Suppressor macrophage treated with lipopolysaccharide for 4 hours (primary cell): Measurements from ENCODE around the gene CEBPA.

Source experiments
- DNase-seq: peaks from one replicate; pipeline ENCODE4 v3.0.0-alpha.2; 2020

Gene CEBPA

DNA sequence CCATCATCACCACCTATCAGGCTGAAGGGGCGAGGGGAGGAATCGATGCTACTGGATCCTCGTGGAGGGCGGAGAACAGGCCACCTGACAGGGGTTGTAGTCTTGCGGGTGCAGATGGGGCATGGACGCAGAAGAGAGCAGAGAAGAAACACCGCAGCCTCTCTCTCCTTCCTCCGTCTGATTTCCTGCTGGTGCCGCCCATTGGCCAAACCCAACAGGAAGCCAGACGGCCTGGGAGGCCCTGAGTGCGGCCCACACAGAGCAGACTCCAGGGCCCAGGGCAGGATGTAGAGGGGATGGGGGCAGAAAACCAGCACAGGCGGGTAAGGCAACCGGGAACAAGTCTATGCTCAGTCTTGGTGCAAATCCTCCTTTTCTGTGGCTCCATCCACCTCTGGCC, 15.4 kb downstream of the CEBPA start:
- peak; percentile 45 for DNase-seq

DNA sequence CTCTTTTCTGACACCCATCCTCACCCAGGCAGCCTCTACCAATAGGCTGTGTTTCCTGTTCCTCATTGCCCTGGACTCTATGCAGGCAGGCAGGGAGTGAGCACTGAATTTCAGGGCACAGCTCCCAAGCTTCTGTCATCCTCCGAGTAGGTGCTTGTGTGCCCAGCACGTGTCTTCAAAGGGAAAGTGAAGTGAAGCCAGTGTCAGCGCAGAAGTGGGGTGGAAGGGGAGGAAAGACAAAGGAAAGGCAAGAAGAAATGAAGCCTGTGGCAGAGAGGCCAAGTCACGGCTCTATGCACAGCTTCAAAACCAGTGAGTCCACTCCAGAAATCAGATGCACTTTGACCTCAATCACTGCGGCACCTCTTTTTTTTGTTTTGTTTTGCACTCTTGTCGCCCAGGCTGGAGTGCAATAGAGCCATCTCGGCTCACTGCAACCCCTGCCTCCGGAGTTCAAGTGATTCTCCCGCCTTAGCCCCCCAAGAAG, 16.9 kb downstream of the CEBPA start:
- DNase-seq: peak; percentile 40

DNA sequence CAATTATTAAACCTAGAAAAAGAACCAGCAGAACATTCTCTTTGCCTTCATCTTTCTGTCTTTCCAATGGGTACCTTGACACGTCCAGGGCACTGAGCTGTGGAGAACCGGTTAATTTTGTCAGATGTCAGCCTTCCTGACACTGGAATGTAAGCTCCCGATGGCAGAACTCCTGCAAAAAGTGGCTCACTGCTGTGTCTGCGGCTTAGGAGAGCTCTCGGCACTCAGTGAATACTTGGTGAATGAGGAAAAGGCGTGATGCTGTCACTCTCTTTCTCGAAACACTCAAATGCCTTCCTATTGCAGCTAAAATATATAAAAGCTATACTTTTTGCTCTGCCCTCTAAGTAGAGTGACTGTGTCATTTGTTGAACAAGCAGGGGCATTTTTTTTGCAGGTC, 17.6 kb downstream of the CEBPA start:
- DNase-seq: no peak

DNA sequence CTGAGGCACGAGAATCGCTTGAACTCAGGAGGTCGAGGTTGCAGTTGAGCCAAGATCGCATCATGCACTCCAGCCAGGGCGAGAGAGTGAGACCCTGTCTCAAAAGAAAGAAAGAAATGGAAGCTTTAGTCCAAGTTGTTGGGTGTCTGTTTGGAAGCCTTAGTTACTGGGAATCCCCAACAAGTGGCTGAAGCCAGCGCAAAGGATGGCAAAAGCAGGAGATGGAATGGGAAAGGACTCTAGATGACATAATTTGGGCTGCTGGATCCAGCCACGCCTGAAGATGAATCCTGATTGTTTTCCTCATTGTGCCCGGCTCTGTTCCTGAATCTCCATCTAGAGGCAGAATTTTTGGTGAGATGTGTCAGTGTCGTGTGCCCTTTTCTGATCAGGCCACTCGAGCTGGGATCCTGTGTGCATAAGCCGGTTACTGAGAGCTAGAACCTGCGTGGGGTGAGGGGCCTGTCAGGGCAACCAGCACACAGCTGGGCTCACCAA, 18.1 kb downstream of the CEBPA start:
- no peak for DNase-seq

DNA sequence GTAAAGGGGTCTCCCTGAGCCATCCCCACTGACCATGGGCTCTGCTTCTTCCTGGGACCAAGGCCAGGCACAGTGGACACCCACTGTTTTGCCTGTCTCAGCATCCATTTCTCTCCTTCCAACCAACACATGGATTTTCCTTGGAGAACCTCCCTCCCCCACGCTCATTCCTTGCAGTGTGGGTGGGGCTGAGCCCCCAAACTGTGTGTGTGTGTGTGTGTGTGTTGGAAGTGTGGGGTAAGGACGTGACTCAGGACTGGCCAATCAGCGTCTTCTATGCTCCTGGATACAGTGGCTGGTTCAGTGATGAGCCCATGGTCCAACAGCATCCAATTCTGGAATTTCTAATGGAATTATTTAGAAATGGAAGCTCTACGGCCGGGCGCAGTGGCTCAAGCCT, 18.7 kb downstream of the CEBPA start:
- no peak for DNase-seq

DNA sequence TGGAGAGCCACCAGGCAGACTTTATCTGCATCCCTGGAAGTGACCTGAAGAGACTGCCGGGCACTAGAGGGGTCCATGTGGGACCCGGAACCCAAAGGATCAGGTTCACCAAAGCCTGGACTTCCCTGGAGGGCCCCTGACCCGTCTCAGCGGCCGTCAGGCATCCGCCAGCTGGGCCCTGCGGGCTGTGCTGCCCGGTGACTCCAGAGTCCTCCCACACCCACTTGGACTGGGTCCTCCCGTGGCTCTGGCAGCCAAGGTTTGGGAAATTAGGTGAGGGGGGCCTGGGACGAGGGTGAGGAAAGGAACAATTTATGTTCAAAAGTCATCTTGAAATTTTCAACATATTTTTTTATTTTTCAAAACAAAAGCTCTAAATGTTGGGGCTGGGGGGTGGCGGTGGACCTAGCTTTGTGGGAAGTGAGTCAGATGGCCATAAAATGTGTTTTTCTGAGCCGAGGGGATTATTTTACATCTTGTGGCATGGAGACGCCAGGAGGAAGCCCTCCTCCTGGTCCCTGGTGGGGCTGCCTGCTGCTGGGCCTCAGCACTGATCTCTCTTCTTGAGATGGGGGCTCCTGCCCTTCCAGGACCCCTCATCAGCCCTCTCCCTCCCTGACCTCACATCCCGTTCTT, 20.2 kb downstream of the CEBPA start:
- DNase-seq: no peak

DNA sequence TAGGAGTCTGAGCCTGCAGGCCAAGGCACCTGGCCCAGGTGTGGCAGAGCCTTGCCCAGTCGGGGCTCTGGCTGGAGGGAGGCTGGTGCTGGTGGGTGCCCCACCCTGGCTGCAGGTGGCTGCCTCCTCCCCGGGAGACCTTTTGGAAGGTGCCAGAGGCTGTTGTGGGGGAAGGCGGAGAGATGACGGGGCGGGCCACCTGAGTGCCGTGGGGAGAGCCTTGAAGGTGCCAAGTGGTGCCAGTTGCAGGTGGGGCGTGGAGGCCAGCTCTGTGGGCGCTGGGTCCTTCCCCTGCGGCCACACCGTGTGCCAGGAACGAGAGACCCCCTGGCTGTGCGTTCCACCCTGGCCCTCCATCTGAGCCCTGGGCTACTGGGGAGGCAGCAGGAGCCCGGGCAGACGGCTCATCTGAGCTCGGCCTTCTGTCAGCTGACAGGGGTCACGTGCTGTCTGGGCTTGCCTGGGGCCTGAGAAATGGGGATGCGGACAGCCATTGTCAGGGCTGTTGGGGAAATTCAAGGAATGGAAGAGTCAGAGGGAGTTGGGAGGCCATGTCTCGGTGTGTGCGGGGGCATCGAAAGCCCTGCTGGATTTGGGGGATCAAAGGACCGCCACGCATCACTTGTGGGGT, 20.9 kb downstream of the CEBPA start:
- no peak for DNase-seq

DNA sequence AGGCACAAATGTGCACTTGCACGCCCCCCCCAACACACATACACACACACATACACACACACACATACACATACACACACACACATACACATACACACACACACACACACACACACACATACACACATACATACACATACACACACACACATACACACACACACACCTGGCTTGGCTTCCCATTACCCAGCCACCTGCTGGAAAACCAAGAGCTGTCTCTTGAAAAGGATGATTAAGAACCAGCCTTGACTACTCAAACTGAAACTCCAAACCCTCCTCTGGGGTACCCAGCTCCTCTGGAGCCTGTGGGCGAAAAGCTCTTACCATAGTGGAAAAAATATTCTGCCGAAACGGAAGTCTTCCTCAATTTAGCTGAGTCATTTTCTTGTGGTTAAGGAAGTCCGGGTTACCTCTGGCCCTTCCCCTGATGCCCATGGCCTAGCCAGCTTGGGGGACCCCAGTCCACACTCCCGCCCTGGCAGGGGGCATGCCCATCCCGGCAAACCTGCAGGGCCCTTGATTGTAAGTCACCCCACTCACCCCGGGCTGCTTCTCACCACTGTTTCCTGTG, 21.9 kb downstream of the CEBPA start:
- peak; percentile 74 for DNase-seq

DNA sequence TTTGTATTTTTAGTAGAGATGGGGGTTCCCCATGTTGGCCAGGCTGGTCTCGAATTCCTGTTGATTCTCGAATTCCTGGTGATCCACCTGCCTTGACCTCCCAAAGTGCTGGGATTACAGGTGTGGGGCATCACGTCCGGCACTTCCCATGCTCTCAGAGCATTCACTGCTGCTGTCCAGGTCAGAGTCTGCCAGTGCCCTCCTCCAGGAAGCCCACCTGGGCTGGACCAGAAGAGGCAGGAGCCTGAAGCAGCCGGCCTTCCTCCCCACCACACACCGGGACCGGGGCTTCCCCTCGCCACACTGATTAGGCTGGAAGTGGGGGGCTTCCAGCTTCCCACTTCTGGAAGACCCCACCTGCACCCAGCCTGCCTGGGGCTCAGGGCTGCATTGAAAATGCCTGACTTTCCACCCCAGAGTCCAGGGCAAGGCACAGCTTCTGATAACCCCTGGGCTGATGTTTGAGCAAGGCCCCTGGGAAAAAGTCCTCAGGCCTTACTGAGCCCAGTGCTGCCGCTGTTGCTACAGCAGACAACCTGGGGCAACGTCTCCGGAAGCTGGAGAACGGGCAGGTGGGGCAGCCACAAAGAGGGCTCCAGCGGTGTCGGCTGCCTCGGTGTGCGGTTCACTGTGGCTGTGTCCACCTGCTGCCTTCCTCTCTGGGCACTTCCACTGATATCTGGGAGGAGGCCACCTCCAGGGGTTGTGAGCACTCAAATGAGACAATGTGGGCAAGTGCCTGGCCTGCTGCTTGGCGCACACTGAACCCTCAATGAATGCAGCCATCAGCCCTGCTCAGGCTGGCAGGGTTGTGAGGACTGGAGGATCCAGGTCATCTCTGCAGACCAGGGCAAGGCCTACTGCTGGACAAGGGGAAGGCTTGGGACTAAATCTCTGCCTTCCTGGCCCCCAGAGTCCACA, 22.6 kb downstream of the CEBPA start:
- DNase-seq: no peak

DNA sequence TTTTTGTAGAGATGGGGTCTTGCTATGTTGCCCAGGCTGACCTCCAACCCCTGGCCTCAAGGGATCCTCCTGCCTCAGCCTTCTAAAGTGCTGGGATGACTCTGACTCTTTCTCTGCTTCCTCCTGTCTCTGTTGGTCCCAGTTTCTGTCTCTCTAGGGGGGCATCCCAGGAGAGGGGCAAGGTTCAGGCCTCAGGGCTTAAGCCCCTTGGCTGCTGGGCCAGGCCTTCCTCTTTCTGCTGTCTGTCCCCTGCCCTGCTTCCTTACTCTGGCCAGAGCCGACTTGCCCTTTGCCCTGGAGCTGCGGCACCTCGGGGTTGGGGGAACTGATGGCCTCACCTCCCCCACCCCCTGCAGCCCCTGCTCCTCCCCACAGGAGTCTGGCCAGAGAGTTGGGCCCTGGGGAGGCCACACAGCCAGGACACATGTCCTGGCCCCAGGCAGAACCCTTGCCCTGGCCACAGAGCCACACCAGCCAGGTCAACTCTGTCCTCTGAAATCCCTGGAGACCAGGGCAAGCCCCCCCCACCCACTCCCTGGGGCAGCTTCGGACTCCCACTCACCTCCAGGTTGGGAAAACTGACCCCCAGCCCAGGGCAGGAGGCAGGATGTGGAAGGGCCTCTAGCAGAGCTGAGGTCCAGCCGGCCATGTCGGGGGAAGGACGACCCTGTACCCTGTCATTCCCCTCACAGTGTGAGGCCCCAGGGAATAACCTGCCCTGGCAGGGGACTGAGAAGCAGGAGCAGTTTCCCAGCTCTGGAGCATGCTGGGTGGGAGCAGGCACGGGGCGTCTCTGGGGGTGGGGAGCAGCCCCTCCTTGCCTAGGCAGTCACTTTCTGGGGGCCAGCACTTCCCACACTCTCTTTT, 23.7 kb downstream of the CEBPA start:
- DNase-seq: no peak

DNA sequence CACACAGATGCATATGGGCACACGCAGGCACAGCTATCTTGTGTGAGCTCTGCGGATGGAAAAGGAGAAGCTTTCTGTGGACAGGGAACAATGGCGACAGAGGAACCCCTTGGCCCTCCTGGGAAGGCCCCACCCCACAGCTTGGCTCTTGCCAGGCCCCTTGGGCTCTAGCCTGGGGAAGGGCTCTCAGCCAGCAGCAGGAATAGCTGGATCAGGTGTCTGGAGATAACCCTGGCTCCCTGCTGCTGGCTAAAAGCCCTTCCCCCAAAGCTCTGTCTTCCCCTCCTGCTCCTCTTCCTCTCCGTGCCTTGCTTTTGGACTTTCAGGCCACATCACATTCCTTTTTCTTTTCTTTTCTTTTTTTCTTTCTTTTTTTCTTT, 24.3 kb downstream of the CEBPA start:
- DNase-seq: no peak

DNA sequence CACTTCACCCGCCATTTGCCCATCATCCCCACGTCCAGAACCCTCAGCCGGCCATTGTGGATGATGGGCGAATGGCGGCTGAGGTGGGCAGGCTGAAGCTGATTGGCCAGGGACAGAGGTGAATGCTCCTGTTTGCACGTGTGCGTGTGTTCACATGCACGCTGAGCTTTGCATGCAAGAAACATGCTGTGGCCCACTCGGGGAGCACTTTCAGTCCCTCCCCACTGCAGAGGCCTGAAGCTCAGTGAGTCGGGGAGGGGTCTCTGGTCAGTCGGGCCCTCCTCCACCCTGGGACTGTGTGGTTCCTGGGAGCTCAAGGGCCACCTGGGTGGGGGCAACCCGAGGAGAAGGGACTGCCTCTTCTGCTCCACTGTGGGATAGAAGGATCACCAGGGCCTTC, 24.9 kb downstream of the CEBPA start:
- no peak for DNase-seq

DNA sequence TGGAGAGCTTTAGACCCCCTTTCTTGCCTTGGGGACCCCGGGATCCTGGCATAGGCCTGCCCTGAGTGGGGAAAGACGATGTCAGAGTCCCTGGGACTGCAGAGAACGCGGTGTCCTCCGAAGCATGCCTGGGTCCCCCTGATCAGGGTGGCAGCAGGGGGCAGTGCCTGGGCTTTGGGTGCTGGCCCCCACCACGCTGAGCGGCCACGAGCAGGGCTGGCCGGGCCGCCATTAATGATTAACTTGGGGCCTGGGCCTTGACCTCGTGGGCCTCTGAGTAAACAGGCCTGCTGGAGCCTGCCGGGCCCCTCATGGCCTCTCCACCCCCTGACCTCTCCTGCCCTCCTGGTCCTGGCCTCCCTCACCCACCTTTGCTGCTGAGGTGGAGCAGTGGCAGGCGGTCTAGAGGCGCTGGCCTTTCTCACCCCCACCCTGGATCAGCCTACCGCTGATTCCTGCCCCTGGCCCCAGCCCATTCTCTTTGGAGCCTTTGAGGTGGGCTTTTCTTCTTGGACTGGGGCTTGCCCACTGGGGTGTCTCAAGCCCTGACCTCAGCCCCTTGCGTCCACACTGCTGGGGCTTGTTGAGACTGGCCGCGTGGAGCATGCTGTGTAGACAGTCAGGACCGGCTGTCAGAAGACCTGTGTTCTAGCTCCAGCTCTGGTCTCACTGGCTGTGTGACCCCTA, 26.3 kb downstream of the CEBPA start:
- no peak for DNase-seq

DNA sequence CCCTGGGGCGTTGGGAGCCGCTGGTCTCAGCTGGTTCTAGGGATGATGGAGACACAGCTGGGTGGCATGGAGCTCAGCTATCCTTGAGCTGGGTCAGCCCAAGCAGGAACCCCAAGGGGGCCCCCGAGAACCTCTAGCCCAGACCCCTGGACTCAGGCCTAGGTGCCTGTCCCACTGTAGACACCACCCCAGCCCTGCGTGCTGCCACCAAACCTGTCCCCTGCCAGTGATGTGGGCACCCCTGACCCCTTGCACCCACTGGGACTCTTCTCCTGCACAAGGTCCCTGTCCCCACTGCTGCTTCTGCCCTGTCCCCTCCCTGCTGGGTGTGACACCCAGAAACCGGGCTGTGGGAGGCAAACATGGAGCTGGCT, 26.8 kb downstream of the CEBPA start:
- DNase-seq: no peak

DNA sequence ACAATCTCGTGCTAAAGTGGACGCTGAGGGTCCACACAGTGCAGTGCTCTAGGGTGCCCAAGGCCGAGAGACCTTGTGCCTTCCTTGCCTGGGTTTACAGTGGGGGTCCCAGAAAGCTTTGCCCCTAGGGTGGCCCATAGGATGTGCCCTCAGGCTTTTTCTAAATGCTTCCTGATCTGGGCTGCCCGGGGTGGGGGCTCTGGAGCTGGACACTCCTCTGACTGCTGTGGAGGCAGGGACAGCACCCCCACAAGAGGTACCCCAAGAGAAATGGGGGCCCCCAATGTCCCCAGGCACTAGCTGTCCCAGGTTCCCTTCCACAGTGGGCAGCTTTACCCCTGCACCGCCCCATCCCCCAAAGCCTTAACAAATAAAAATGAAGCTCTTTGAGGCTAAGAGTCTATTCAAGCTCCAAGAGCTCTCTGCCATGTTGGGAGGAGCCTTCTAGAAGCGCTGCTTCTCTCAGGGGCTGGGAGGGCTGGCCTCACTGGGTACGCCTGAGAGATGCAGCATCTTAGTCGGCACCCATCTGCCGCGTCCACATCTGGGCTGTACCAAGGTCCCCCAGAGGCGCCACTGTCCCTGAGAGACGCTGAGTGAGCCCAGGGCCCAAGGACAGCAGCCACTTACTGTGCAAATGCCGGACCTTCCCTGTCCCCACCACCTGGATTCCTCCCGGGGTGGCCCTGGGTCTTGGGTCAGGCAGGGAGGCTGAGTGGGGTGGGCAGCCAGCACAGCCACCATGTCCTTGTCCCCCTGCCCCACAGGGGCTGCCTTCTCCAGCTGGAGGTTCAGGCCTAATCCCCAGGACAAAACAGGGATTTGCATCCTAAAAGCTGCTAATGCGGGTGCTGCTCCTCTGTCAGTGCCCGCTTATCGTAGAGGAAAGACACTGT, 27.4 kb downstream of the CEBPA start:
- DNase-seq: no peak

DNA sequence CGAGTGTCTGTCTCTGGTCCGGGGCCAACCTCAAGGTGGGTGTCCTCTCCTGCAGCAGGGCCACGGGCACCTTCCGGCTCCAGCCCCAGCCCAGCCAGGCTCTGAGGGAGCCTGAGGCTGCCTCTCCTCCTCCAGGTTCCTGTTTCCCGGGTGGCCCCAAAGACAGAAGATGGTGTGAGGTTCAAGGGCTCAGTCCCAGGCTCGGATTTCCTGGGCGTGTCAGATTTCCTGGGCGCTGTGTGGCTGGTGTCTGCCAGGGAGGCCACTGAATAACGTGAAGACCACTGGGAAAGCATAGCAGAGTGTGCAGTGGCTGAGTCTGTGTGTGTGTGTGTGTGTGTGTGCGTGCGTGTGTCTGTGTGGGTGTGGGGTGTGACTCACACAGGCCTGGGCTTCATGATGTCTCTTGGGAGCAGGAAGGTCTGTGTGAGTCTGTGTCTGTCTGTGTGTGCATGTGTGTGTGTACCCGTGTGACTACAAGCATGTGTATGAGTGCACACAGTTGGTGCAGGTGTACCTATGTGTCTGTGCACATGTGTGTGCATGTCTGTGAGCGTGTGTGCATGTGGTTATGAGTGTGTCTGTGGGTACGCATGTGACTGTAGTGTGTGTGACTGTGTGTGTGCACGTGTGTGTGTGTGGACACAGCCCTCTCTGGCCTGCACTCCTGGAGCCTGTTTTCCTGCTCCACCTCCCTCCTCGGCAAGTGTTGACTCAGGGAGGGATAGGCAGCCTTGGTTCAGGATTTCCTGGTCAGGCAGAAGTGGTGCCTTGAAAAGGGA, 28.3 kb downstream of the CEBPA start:
- peak; percentile 77 for DNase-seq

DNA sequence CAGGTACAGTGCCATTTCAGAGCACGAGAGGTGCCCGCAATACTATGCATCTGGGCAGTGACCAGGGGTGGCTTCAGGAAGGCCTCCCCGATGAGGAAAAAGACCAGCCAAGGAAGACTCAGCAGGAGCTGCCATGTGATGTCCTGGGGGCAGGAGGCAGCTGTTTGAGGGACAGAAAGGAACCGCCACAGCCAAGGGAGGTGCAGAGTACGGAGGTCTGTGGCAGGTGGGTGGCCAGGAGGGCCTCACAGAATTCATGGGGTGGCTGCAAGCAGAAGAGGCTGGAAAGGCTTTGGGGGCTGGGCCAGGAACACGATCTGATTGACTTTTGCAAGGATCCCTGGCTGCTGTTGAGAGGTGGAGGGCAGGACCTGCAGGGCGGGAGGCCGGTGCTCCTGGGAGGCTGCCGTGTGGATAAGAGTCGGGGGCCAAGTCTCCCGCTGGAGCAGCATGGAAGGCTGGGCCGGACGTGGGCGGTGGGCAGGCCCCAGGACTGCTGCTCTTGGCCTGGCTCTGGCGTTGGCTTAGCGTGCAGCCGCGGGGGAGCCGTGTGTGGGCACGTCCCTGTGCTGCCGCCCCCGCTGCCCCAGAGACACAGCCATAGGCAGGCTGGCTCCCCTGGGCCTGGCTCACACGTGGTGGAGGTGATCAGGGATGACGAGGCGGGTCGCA, 29.1 kb downstream of the CEBPA start:
- no peak for DNase-seq

DNA sequence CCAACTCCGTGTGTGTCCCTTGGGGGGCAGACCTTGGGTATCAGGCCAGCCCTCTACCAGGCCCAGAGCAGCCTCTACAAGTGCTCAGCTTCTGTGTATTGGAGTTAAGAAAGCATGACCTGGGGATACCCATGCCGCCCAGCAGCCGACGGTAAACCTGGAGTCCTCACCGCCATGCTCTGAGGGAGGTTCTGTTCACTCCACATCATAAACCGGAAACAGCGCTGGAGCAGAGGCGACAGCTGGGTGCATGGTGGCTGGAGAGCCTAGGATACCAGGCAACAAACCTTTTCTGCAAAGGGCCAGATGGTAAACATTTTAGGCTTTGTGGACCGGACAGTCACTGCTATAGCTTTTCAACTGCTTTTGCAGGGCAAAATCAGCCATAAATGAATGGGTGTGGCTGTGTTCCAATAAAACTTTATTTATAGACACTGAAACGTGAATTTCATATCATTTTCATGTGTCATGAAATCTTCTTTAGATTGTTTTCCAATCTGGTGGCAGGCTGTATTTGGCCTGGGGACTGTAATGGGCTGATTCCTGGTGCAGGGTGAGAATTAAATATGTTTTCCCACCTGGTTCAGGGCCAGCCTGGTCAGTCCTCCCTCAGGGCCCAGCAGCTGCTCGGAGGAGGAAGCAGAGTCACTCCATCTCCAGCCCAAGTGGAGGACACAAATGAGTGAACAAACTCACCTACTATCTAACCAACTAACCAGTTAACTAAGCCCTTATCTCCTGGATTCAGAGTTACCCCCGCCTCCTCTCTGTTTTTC, 30.9 kb downstream of the CEBPA start:
- DNase-seq: no peak
